CD4-positive, alpha-beta T cell treated with Interleukin-15 for 1 hour (primary cell): ENCODE data around the gene ALG12.

Source experiments
- DNase-seq: peaks from one replicate; pipeline ENCODE4 v3.0.0-alpha.2; 2020

ALG12 gene

GRCh38 chr22:49945042-49945794 is 27.0 kb upstream of the ALG12 start:
- peak; percentile 87 for DNase-seq

GRCh38 chr22:49944399-49944891 is 26.2 kb upstream of the ALG12 start:
- DNase-seq: no peak

GRCh38 chr22:49943771-49944398 is 25.6 kb upstream of the ALG12 start:
- DNase-seq: no peak

- no peak for DNase-seq
Measured at GRCh38 chr22:49943405-49943765, 25.1 kb upstream of the ALG12 start.

GRCh38 chr22:49942565-49943404 is 24.5 kb upstream of the ALG12 start:
- DNase-seq: no peak

GRCh38 chr22:49941507-49942316 is 23.5 kb upstream of the ALG12 start:
- DNase-seq: no peak

- no peak for DNase-seq
Measured at GRCh38 chr22:49938565-49939136, 20.4 kb upstream of the ALG12 start.

- no peak for DNase-seq
Measured at GRCh38 chr22:49937758-49938564, 19.7 kb upstream of the ALG12 start.

- DNase-seq: no peak
Measured at GRCh38 chr22:49936973-49937757, 18.9 kb upstream of the ALG12 start.

GRCh38 chr22:49936018-49936972 is 18.1 kb upstream of the ALG12 start:
- peak; percentile 97 for DNase-seq

- no peak for DNase-seq
Measured at GRCh38 chr22:49935561-49935960, 17.3 kb upstream of the ALG12 start.

- peak; percentile 92 for DNase-seq
Measured at GRCh38 chr22:49934891-49935557, 16.8 kb upstream of the ALG12 start.

- DNase-seq: peak; percentile 83
Measured at GRCh38 chr22:49934160-49934890, 16.1 kb upstream of the ALG12 start.

GRCh38 chr22:49933236-49934159 is 15.3 kb upstream of the ALG12 start:
- no peak for DNase-seq

GRCh38 chr22:49930596-49931412 is 12.6 kb upstream of the ALG12 start:
- peak; percentile 83 for DNase-seq

- no peak for DNase-seq
Measured at GRCh38 chr22:49929994-49930575, 11.8 kb upstream of the ALG12 start.
